Medulla oblongata (tissue), 1 donor: ENCODE results near the gene PANX2.
"Not testable (repeated sequence)": the region's sequence is repeated elsewhere in the genome, so short reads cannot be mapped to it uniquely, and the experiment has no call there.

Experiments used
- DNase-seq: peaks from one replicate; pipeline ENCODE4 v3.0.0-alpha.2; 2015; ENCODE audit errors: extremely low spot score

Gene PANX2

DNA sequence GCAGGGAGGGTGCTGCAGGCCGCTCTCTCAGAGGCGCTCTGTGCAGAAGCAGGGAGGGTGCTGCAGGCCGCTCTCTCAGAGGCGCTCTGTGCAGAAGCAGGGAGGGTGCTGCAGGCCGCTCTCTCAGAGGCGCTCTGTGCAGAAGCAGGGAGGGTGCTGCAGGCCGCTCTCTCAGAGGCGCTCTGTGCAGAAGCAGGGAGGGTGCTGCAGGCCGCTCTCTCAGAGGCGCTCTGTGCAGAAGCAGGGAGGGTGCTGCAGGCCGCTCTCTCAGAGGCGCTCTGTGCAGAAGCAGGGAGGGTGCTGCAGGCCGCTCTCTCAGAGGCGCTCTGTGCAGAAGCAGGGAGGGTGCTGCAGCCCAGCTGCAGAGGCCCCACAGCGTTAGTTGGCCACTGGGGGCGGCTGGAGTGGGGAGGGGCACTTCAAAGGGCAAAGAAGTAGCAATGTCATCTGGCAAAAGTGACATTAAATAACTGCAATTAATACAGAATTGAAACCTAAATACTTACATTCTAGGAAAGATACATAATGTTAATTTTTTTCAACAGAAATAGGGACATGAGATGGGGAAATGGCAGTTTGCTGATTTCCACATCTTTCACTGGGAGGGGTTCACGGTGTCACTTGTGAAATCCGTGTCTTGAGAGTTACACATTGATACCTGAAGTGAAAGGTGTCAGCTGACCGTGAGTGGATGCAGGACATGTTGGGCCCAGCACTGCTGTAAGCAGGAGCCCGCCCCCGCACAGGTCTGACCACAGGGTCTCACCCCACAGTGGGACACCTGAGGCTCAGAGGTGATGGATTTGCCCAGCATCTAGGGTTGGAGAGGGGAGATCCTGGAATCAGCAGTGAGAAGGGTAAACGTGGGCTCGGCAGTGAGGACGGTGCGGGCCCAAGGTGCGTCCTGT lies 23.0 kb upstream of the PANX2 start:
- not testable (repeated sequence) for DNase-seq

DNA sequence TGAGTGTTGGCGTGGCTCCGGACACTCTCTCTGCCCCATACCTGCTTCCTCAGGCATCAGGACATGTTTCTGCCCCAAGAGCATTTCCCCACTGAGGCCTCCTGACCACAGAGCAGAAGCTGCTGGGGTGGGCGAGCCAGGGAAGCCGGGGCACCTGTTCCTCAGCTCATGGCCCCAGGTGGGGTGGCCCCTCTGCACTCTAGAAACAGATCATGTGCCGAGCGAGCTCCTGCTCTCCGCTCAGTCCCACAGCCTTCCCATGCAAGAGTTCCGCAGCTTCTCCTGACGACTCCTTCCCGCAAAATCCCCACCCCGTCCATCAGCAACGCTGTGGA lies 22.4 kb upstream of the PANX2 start:
- no peak for DNase-seq

DNA sequence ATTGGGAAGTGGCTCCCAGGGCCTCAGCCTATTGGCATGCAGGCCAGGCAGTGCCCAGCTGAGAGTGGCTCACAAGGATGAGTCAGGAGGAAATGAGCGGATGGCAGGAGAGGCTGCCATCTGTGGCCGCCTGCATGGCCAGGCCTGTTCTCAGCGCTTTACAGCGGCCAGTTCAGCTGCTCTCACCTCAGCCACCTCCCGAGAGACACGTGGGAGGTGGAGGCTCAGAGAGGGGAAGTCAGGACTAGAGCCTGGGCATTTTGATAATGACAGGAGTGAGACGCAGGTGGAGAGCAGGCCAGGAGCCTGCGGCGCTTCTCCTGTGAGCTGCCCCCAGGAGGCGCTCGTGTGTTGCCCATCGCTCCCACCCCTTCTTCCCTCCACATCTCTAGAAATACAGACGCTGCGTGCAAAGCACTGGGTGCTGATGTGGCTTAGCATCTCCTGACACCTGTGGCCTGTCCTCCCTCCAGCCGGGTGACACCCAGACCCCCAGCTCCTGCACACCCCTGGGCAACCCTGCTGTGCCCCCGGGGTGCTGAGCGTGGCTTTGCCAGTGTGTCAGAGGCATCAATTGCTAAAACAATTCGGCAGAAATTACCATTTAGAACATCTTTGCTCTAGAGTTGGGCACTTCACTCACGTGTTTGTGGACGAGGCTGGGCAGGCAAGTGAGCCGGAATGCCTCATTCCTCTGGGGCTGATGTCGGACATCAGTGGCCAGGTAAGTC lies 21.4 kb upstream of the PANX2 start:
- DNase-seq: peak; percentile 16

DNA sequence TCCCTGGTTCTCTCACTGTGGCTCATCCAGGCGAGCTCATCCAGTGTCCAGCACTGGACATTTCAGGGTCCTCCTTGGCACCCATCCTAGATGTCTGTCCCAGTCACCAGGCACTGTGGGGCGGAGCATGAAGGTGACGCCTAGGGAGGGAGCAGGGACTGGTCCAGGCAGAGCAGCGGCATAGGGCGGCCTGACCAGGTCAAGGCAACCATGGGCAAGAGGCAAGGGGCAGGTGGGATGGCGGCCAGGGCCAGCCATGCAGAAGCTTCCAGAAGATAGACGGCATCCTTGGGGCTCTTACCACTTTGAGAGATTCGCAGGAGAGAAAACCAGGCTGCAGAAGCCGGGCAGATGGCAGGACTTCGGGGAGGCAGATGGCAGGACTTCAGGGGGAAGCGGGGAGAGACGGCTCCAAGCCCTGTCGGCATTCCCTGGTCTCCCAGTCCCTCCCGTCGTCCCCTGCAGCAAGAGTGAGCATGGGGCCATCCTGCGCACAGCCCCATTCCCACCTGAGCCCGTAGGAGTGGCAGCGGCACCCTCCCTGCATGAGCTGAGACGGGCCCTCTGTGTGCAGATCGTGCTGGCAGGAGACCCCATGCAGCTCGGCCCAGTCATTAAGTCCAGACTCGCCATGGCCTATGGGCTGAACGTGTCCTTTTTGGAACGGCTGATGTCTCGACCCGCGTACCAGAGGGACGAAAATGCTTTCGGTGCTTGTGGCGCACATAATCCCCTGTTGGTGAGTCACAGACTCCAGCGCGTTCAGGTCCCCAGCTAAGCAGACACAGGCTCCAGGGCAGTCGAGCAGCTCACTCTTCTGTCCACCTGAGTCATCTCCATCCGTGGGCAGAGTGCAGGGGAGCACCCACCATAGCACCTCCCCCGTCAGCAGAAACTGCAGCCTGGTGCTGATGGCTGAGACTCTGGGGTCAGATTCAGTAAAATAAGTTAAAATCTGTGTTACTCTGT lies 20.1 kb upstream of the PANX2 start:
- DNase-seq: no peak

DNA sequence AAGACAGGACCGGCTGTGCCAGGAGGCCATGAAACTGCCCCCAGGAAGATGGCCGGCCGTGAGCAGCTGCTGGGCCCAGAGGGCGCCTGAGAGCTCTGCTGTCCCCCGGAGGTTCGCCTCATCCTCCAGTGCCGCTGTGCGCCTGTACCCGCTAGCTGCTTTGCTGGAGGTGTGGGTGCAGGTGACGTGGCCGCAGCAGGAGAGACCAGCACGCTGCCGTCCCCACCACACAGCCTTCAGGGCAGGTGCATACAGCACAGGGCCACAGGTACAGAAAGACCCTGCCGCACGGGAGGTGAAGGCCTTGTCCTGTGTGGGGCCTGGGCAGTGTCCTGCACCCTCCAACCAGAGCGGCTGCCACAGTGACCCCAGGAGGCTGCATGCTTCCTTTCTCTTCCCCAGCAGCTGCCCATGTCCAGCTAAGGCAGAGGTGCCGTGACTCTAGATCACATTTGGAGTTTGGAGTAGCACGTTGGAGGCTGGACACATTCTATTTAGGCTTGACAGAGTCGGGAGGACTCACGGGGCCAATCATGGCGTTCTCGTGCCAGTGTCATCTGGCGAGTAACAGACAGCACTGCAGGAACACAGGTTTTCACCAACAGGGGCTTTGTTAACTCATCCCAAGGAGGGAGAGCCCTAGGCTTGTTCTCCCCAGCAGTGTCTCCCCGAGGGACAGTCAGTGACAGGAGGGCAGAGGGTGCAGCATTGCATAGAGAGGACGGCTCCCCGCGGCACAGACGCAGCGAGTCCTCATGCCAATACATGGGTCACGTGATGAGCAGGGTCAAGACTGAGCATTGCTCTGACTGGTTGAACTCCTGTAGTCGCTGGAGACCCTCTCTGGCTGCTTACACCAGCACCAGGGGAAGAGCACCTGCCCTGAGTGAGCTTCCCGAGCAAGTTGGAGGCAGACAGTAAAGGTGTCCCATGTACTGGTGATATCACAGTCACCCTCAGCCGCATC lies 18.7 kb upstream of the PANX2 start:
- no peak for DNase-seq

DNA sequence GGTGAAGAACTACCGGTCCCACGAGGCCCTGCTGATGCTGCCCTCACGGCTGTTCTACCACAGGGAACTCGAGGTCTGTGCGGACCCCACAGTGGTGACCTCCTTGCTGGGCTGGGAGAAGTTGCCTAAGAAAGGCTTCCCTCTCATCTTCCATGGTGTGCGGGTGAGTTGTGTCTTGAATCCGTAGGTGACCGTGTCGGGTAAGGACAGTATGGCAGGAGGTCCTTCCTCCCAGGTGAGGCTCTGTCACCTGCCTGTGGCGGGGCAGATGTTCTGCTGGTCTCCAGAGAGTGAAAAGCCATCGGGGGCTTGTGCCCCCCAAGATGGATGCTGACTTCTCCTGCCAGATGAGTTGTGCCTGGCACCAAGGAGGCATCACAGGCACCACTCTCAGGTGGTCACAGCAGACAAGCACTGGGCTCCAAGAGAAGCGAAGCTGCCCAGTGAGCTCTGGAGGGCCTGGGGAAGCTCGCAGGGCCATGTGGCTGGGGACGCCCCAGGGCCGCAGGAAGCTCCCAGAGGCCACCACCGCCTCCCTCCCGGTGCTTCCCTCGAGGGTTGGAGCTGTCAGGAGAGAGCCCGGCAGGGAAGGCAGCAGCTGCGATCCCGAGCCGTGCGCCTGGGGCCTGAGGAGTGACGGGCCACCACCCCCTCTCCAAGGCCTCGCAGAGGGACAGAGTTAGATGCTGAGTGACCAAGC lies 17.3 kb upstream of the PANX2 start:
- no peak for DNase-seq

DNA sequence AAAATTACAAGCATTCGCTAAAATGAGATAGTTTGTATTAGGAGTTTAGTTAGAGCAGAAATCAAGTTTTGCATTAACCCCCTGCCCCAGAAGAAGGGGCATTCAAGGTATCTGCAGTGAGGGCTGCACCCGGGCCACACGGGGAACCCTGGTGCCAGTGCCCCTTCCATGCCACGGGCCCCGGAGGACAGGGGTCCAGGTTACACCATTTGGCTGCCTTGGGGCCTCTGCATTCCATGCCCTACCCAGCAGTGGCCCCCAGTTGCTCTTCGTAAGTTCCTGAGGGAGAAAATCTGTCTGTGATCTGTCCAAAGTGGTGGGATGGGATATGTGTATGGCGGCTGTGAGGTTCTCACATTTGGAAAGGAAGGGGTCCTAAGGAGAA lies 16.8 kb upstream of the PANX2 start:
- DNase-seq: no peak

DNA sequence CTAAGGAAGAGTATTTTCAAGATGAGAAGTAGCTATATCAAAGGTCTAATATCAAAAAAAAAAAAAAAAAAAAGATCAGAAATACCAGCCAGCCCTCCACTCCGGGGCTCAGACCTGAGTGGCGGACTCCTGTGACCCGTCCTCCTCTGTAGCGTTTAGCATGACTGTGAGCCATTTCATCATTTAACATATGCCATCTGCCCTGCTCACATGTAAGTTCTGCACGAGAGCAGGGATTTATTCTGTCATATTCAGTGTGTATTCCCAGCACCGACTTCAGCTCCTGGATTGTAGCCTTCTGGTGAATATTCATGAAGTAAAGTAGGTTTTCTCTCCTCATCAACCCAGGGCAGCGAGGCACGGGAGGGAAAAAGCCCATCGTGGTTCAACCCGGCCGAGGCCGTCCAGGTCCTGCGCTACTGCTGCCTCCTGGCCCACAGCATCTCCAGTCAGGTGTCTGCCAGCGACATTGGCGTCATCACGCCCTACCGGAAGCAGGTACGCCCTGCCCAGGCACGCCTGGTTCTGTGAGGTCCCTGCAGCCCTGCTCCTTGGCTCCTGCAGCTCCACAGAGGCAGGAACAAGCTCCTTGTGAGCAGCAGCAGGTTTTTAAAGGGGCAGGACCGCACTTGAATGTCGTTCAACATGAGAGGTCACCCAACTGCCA lies 12.7 kb upstream of the PANX2 start:
- DNase-seq: no peak

DNA sequence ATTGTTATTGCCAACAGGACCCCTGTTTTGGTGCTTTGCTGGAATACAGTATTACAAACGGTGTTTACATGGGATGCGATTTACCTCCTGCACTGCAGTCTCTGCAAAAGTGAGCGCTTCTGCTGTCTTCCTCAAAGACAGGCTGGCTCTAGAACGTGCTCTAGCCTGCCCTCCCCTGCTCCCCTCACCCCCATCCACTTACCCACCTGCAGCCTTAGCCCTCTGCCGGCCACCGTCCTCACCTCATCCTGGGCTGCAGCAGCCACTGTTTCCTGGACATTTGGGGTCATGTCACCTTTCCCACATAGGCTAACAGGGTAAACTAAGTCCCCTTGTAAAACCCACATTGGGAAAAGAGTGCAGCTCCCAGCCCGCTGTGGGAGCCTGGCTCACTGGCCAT lies 9.6 kb upstream of the PANX2 start:
- no peak for DNase-seq

DNA sequence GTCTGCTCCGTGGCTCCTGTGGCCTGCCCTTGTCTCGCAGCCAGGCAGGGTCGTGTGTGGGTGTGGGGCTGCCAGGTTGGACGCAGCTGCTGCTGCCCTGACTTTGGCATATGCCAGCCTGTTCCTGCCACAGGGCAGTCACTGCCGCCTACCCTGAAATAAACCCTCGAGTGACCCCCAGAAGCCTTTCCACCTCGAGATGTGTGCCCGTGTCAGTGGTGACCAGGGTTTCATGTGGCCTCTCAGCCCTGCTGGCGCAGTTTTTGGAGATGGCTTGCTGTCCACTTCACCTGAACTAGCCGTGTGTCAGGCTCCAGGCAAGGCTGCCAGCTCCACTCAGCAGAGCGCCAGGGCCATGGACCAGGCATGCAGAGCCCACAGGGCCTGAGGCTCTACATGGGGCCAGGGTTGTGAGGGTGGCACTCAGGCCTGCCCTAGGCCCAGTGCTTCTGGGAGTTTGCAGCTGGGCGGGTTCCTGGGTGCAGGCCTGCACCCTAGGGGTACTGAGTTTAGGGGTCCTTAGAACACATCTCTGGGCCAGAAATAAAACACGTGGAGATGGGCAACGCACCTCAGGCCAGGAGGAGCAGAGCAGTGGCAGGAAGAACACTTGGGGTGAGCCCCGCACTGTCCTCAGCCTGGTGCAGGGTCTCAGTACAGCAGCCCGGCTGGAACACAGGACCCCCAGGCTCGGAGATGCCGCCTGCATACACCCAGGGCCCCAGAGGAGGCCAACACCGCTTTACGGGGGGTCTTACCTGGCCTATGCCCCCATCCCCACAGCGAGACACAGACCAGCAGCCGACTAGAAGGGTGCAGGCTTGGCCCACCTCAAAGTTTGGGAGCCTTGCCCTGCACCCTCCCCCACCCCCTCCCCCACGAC lies 8.8 kb upstream of the PANX2 start:
- DNase-seq: no peak

DNA sequence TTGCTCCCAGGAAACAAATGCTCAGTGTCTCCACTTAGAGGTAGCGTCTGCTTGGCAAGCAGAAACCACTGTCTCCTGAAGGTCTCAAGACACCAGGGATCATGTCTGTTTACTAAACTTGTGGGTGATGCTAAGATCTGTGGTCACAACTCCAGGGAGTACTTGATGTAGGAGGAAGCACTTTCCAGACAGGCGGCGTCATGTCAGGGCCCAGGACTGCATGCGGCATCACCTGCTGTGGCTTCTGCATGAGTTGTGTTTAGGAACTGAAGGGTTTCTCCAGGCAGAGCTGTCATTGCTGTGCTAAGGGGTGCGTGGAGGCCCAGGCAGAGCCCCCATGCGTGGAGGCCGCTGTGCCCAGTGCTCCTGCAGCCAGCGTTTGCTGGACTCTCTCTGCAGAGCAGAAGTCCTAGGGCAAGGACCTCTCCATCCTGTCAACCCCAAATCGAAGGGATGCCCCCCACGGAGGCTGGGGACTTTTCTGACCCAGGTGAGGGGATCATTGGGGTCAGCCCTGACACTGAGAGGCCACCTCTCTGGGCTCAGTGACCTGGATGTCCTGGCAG lies 8.1 kb upstream of the PANX2 start:
- no peak for DNase-seq

DNA sequence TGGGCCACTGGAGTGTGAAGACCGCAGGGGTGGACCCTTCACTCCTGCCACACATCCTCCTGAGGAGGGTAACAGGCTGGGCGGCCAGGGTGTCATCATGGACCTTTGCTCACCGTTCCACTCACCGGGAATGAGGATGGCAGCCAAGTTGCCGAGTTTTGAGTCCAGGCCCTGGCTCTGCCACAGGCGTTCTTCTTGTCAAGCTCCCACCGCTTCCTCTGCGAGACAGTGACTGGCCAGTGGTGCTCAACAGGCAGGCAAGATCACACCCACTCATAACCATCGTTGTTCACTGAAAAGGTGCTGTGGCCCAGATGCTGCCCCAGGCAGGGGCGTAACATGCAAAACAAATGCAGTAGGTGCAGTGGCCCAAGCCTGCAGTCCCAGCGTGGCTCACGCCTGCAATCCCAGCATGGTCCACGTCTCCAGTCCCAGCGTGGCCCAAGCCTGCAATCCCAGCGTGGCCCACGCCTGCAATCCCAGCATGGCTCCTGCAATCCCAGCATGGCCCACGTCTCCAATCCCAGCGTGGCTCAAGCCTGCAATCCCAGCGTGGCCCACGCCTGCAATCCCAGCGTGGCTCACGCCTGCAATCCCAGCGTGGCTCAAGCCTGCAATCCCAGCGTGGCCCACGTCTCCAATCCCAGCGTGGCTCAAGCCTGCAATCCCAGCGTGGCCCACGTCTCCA lies 5.0 kb upstream of the PANX2 start:
- no peak for DNase-seq

DNA sequence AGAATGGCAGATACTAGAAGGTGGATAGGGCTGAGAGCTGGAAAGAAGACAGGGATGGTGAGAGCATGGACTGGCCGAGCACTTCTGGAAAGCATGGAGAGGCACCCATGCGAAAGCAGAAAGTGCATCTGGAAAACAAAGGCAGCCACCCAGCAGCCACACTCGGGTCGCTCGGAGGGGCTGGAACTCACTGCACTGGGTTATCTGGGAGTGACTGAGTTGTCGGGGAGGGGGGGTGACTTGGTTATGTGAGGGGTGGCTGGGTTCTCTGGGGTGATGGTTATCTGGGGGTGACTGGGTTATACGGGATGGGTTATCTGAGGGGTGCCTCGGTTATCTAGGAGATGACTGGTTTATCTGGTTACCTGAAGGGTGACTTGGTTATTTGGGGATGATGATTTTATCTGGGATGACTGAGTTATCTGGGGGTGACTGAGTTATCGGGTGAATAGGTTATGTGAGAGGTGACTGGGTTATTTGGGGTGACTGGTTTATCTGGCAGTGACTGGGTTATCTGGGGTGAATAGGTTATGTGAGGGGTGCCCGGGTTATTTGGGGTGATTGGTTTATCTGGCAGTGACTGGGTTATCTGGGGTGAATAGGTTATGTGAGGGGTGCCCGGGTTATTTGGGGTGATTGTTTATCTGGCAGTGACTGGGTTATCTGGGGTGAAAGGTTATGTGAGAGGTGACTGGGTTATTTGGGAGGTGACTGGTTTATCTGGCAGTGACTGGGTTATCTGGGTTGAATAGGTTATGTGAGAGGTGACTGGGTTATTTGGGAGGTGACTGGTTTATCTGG lies 2.6 kb upstream of the PANX2 start:
- DNase-seq: no peak

DNA sequence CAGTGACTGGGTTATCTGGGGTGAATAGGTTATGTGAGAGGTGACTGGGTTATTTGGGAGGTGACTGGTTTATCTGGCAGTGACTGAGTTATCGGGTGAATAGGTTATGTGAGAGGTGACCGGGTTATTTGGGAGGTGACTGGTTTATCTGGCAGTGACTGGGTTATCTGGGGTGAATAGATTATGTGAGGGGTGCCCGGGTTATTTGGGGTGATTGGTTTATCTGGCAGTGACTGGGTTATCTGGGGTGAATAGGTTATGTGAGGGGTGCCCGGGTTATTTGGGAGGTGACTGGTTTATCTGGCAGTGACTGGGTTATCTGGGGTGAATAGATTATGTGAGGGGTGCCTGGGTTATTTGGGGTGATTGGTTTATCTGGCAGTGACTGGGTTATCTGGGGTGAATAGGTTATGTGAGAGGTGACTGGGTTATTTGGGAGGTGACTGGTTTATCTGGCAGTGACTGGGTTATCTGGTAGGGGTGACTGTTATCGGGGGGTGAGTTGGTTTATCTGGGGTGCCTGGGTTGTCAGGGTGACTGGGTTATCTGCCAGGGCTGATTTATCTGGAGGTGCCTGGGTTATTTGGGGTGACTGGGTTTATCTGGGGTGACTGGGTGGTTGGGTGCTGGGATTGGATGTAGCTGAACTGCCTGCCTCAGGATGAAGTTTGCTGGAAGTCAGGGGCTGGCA lies 1.9 kb upstream of the PANX2 start:
- not testable (repeated sequence) for DNase-seq

DNA sequence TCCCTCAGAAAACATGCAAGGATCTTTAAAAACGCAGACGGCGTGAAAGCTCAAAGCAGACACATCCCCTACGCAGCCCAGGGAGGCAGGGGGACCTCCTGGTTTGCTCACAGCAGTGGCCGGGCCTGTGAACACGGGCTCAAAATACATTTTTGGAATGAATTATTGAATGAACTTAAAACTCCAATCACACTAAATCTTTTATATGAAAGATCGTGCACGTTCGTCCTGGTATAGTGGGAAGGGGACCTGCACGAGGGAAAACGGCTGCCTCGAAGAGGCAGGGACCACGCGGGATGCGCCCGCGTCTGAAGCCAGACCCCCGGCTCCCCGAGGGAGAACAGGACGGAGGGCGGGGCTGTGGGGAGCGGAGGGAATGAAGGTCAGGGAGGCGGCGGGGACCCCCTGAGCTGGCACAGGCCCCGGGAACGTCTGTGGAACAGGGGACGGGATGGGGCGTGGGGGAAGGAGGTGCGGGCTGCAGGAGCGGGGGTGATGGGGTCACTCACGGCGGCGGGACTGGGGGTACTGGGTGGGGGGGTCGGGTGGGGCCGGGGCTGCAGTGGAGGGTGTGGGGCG lies 1.3 kb upstream of the PANX2 start:
- no peak for DNase-seq

DNA sequence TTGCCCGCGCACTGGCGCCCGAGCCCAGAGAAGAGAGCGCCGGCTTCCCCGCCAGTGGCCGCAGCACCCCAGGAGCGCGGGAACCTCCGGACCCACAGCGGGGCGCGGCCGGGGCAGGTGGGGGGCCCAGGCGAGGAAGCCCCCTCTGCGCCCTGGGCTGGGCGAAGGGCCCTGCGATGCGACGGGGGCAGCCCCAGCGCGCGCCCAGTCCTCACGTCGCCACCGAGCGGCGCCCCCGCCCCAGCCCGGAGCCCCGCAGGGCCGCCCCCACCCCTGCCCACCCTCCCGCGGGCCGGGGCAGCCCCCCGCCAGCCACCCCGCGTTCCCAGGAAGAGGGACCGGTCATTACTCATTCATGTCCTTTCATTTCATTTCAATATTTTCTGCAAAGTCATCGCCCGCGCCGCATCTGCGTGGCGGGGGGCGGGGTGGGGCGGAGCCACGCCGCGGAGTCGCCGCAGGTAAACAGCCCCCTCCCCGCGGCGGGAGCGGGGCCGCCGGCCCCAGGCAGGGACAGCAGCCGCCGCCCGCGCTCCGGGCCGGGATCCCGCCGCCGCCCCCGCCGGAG lies 673 bp upstream of the PANX2 start:
- no peak for DNase-seq
